ENCODE measurements around the gene KCNG3. TPM values are rescaled to one million over a fixed set of nuclear protein-coding genes. Genes with fewer than 3 reads are reported as not detected.
"Not testable (repeated sequence)": the region's sequence is repeated elsewhere in the genome, so short reads cannot be mapped to it uniquely, and the experiment has no call there.

Gene KCNG3
- total RNA-seq, 2 experiments from 2014 or later, result not detected

GRCh38 chr2:42404676-42405075 lies 89.1 kb downstream of the KCNG3 start:
- no peak for DNase-seq
- Mint-ChIP-seq H3K36me3 (ENCODE audit: low read depth) (no peaks in the 10 kb centered on the region), H3K27ac (no peak overlapping the region), H3K4me3 (no peak overlapping the region), H3K9me3 (no peaks in the 10 kb centered on the region), H3K27me3 (peaks cover 3% of the 10 kb centered on the region), H3K4me1 (no peaks in the 10 kb centered on the region)
- POLR2A ChIA-PET, result no interaction called here
- CTCF ChIA-PET, result no interaction called here

GRCh38 chr2:42401773-42402172 lies 92.0 kb downstream of the KCNG3 start:
- ChIA-PET CTCF (no interaction called here), POLR2A (no interaction called here)
- Mint-ChIP-seq H3K4me3 (no peak overlapping the region), H3K4me1 (no peaks in the 10 kb centered on the region), H3K9me3 (no peaks in the 10 kb centered on the region), H3K36me3 (ENCODE audit: low read depth) (no peaks in the 10 kb centered on the region), H3K27ac (no peak overlapping the region), H3K27me3 (peaks cover 2% of the 10 kb centered on the region)
- no peak for DNase-seq

- DNase-seq; H3K4me3 Mint-ChIP-seq; H3K36me3 Mint-ChIP-seq (ENCODE audit: low read depth); POLR2A ChIA-PET; H3K9me3 Mint-ChIP-seq; H3K27ac Mint-ChIP-seq; H3K27me3 Mint-ChIP-seq; H3K4me1 Mint-ChIP-seq; CTCF ChIA-PET: not testable (repeated sequence)
These were observed 95.7 kb downstream of the KCNG3 start for GRCh38 chr2:42398052-42398451.

- H3K9me3 Mint-ChIP-seq; H3K4me3 Mint-ChIP-seq; DNase-seq; H3K36me3 Mint-ChIP-seq (ENCODE audit: low read depth); H3K4me1 Mint-ChIP-seq; H3K27ac Mint-ChIP-seq; H3K27me3 Mint-ChIP-seq: not testable (repeated sequence)
- ChIA-PET POLR2A (interaction anchor here (0.6 kb wide), 1 partner anchor 46 kb away, joined by 3 read pairs; no protein-coding TSS in a partner anchor), CTCF (interaction anchor here (0.5 to 1.5 kb wide), 2 partner anchors 26 to 314 kb away, joined by 3 read pairs; no protein-coding TSS in a partner anchor)
These were observed 100.5 kb downstream of the KCNG3 start for GRCh38 chr2:42393320-42393719.

- no peak overlapping the region for H3K4me3 Mint-ChIP-seq
- H3K36me3 Mint-ChIP-seq (ENCODE audit: low read depth), result no peaks in the 10 kb centered on the region
- DNase-seq, result no peak
- CTCF ChIA-PET, result no interaction called here
- POLR2A ChIA-PET, result no interaction called here
- H3K9me3 Mint-ChIP-seq, result no peaks in the 10 kb centered on the region
- H3K27ac Mint-ChIP-seq, result no peak overlapping the region
- no peaks in the 10 kb centered on the region for H3K4me1 Mint-ChIP-seq
- peaks cover 9% of the 10 kb centered on the region for H3K27me3 Mint-ChIP-seq
These were observed 101.6 kb downstream of the KCNG3 start for GRCh38 chr2:42392191-42392590.

Other genes with a start within 250 kb of the KCNG3 start
- gene COX7A2L, start 132.8 kb downstream of the KCNG3 start, total RNA-seq, result 100 to 1,000 TPM; 102 TPM
- gene MTA3, start 74.7 kb upstream of the KCNG3 start, total RNA-seq, result 10 to 100 TPM; 20.9 to 21.5 TPM